ENCODE results near the gene PIEZO2.

The PIEZO2 gene

GRCh38 chr18:10965119-10965518, 184.2 kb downstream of the PIEZO2 start:
- Histone ChIP-seq H3K36me3 (ENCODE audit: control insufficient read depth in 1 of 2, insufficient read depth in 2 of 2, low read length in 2 of 2) (no peaks in the 10 kb centered on the region), H2BK12ac (ENCODE audit: low read length) (no peak overlapping the region), H2AK5ac (ENCODE audit: low read length) (no peak overlapping the region), H3K4me3 (ENCODE audit: low read depth, low read length) (no peak overlapping the region), H3K79me1 (ENCODE audit: low read length) (no peaks in the 10 kb centered on the region), H4K8ac (ENCODE audit: low read depth, low read length) (no peak overlapping the region), H2BK120ac (ENCODE audit: insufficient read depth, low read length, poor library complexity) (no peak overlapping the region), H3K14ac (ENCODE audit: low read length) (no peak overlapping the region), H3K4me1 (ENCODE audit: control insufficient read depth in 1 of 2, insufficient read depth in 2 of 2, low read length in 2 of 2) (no peaks in the 10 kb centered on the region), H2AFZ (ENCODE audit: insufficient read depth, low read length, poor library complexity) (no peak overlapping the region), H3K4ac (ENCODE audit: low read depth, low read length) (no peak overlapping the region), H3K9me3 (ENCODE audit: insufficient read depth, low read depth, low read length) (no peaks in the 10 kb centered on the region), H3K27ac (ENCODE audit: low read depth, low read length) (no peak overlapping the region), H4K12ac (ENCODE audit: low read depth, low read length) (no peak overlapping the region), H3K4me2 (ENCODE audit: low read length) (no peak overlapping the region), H3K9ac (ENCODE audit: low read length) (no peak overlapping the region), H3K18ac (ENCODE audit: low read length) (no peak overlapping the region), H3K23ac (ENCODE audit: low read length) (no peak overlapping the region), H3K27me3 (ENCODE audit: insufficient read depth, low read length) (no peaks in the 10 kb centered on the region), H3K79me2 (ENCODE audit: control insufficient read depth, insufficient read depth, low read length, poor library complexity) (no peaks in the 10 kb centered on the region), H4K91ac (ENCODE audit: low read depth, low read length) (no peak overlapping the region), H2BK5ac (ENCODE audit: low read depth, low read length, poor library complexity) (no peak overlapping the region)
- no CpG with 5 or more reads among the region's 2 CpGs for WGBS (ENCODE audit: extremely low coverage, insufficient coverage, insufficient read length)
- DNase-seq: no peak

- no peaks in the 10 kb centered on the region for H3K9me3 ChIP-seq (ENCODE audit: insufficient read depth, low read depth, low read length)
- H4K12ac ChIP-seq (ENCODE audit: low read depth, low read length): no peak overlapping the region
- no peak overlapping the region for H3K4me2 ChIP-seq (ENCODE audit: low read length)
- H3K27me3 ChIP-seq (ENCODE audit: insufficient read depth, low read length): no peaks in the 10 kb centered on the region
- H3K36me3 ChIP-seq (ENCODE audit: control insufficient read depth in 1 of 2, insufficient read depth in 2 of 2, low read length in 2 of 2): no peaks in the 10 kb centered on the region
- H3K14ac ChIP-seq (ENCODE audit: low read length): no peak overlapping the region
- no peaks in the 10 kb centered on the region for H3K79me1 ChIP-seq (ENCODE audit: low read length)
- no peaks in the 10 kb centered on the region for H3K4me1 ChIP-seq (ENCODE audit: control insufficient read depth in 1 of 2, insufficient read depth in 2 of 2, low read length in 2 of 2)
- no peak overlapping the region for H2BK5ac ChIP-seq (ENCODE audit: low read depth, low read length, poor library complexity)
- H3K4me3 ChIP-seq (ENCODE audit: low read depth, low read length): no peak overlapping the region
- H3K18ac ChIP-seq (ENCODE audit: low read length): no peak overlapping the region
- H3K9ac ChIP-seq (ENCODE audit: low read length): no peak overlapping the region
- no peak overlapping the region for H4K8ac ChIP-seq (ENCODE audit: low read depth, low read length)
- no peaks in the 10 kb centered on the region for H3K79me2 ChIP-seq (ENCODE audit: control insufficient read depth, insufficient read depth, low read length, poor library complexity)
- H2AK5ac ChIP-seq (ENCODE audit: low read length): no peak overlapping the region
- no peak overlapping the region for H2BK120ac ChIP-seq (ENCODE audit: insufficient read depth, low read length, poor library complexity)
- no peak overlapping the region for H3K27ac ChIP-seq (ENCODE audit: low read depth, low read length)
- H3K23ac ChIP-seq (ENCODE audit: low read length): no peak overlapping the region
- no peak overlapping the region for H2AFZ ChIP-seq (ENCODE audit: insufficient read depth, low read length, poor library complexity)
- no peak for DNase-seq
- no peak overlapping the region for H2BK12ac ChIP-seq (ENCODE audit: low read length)
- H4K91ac ChIP-seq (ENCODE audit: low read depth, low read length): no peak overlapping the region
- WGBS (ENCODE audit: extremely low coverage, insufficient coverage, insufficient read length): no CpG with 5 or more reads among the region's 5 CpGs
- no peak overlapping the region for H3K4ac ChIP-seq (ENCODE audit: low read depth, low read length)
Observed at GRCh38 chr18:10953672-10954071, 195.7 kb downstream of the PIEZO2 start.

- WGBS (ENCODE audit: extremely low coverage, insufficient coverage, insufficient read length): no CpG with 5 or more reads among the region's 1 CpG
- Histone ChIP-seq H2AFZ (ENCODE audit: insufficient read depth, low read length, poor library complexity) (no peak overlapping the region), H3K79me1 (ENCODE audit: low read length) (no peaks in the 10 kb centered on the region), H2BK120ac (ENCODE audit: insufficient read depth, low read length, poor library complexity) (no peak overlapping the region), H3K23ac (ENCODE audit: low read length) (no peak overlapping the region), H3K36me3 (ENCODE audit: control insufficient read depth in 1 of 2, insufficient read depth in 2 of 2, low read length in 2 of 2) (no peaks in the 10 kb centered on the region), H2AK5ac (ENCODE audit: low read length) (no peak overlapping the region), H3K18ac (ENCODE audit: low read length) (no peak overlapping the region), H3K4me2 (ENCODE audit: low read length) (no peak overlapping the region), H3K4me1 (ENCODE audit: control insufficient read depth in 1 of 2, insufficient read depth in 2 of 2, low read length in 2 of 2) (no peaks in the 10 kb centered on the region), H4K8ac (ENCODE audit: low read depth, low read length) (no peak overlapping the region), H4K91ac (ENCODE audit: low read depth, low read length) (no peak overlapping the region), H3K27ac (ENCODE audit: low read depth, low read length) (no peak overlapping the region), H2BK12ac (ENCODE audit: low read length) (no peak overlapping the region), H3K9ac (ENCODE audit: low read length) (no peak overlapping the region), H2BK5ac (ENCODE audit: low read depth, low read length, poor library complexity) (no peak overlapping the region), H4K12ac (ENCODE audit: low read depth, low read length) (no peak overlapping the region), H3K4me3 (ENCODE audit: low read depth, low read length) (no peak overlapping the region), H3K9me3 (ENCODE audit: insufficient read depth, low read depth, low read length) (no peaks in the 10 kb centered on the region), H3K79me2 (ENCODE audit: control insufficient read depth, insufficient read depth, low read length, poor library complexity) (no peaks in the 10 kb centered on the region), H3K27me3 (ENCODE audit: insufficient read depth, low read length) (no peaks in the 10 kb centered on the region), H3K4ac (ENCODE audit: low read depth, low read length) (no peak overlapping the region), H3K14ac (ENCODE audit: low read length) (no peak overlapping the region)
- DNase-seq: no peak
Observed at GRCh38 chr18:10951631-10952544, 197.5 kb downstream of the PIEZO2 start.

GRCh38 chr18:10950876-10951630, 198.3 kb downstream of the PIEZO2 start:
- Histone ChIP-seq H2AK5ac (ENCODE audit: low read length) (no peak overlapping the region), H3K9me3 (ENCODE audit: insufficient read depth, low read depth, low read length) (peaks cover 4% of the 10 kb centered on the region), H3K36me3 (ENCODE audit: control insufficient read depth in 1 of 2, insufficient read depth in 2 of 2, low read length in 2 of 2) (no peaks in the 10 kb centered on the region), H3K18ac (ENCODE audit: low read length) (no peak overlapping the region), H2BK12ac (ENCODE audit: low read length) (no peak overlapping the region), H3K4me3 (ENCODE audit: low read depth, low read length) (no peak overlapping the region), H3K14ac (ENCODE audit: low read length) (no peak overlapping the region), H4K91ac (ENCODE audit: low read depth, low read length) (no peak overlapping the region), H3K27ac (ENCODE audit: low read depth, low read length) (no peak overlapping the region), H3K79me1 (ENCODE audit: low read length) (no peaks in the 10 kb centered on the region), H2AFZ (ENCODE audit: insufficient read depth, low read length, poor library complexity) (no peak overlapping the region), H3K79me2 (ENCODE audit: control insufficient read depth, insufficient read depth, low read length, poor library complexity) (no peaks in the 10 kb centered on the region), H3K9ac (ENCODE audit: low read length) (no peak overlapping the region), H3K27me3 (ENCODE audit: insufficient read depth, low read length) (no peaks in the 10 kb centered on the region), H3K4me1 (ENCODE audit: control insufficient read depth in 1 of 2, insufficient read depth in 2 of 2, low read length in 2 of 2) (no peaks in the 10 kb centered on the region), H3K23ac (ENCODE audit: low read length) (no peak overlapping the region), H4K8ac (ENCODE audit: low read depth, low read length) (no peak overlapping the region), H4K12ac (ENCODE audit: low read depth, low read length) (no peak overlapping the region), H2BK5ac (ENCODE audit: low read depth, low read length, poor library complexity) (no peak overlapping the region), H3K4ac (ENCODE audit: low read depth, low read length) (no peak overlapping the region), H2BK120ac (ENCODE audit: insufficient read depth, low read length, poor library complexity) (no peak overlapping the region), H3K4me2 (ENCODE audit: low read length) (no peak overlapping the region)
- WGBS (ENCODE audit: extremely low coverage, insufficient coverage, insufficient read length): no CpG with 5 or more reads among the region's 8 CpGs
- DNase-seq: no peak
